Activated T-helper 1 cell treated with anti-CD3 and anti-CD28 coated beads, Interleukin-12 subunit alpha, Interleukin-12 subunit beta, Interleukin-2, Interleukin-4 antibody, amounts not matched to agents 30 ng/mL and 10 ng/mL and 1 ng/mL, durations not matched to agents 14 hours and 24 hours and 36 hours (primary cell): ENCODE measurements around the gene ELAC2. TPM values are rescaled to one million over a fixed set of nuclear protein-coding genes. Genes with fewer than 3 reads are reported as not detected.
A peak's percentile ranks its signal among the peaks of the same experiment; 100 is the strongest.

Experiments used
- DNase-seq: peaks from one replicate; pipeline ENCODE4 v3.0.0; 2021; ENCODE audit warnings: low spot score
- H3K27ac Mint-ChIP-seq: one replicate; pipeline ENCODE4 v1.8.0; 2021; ENCODE audit warnings: mild to moderate bottlenecking, mixed read lengths
- H3K27me3 Mint-ChIP-seq: one replicate; pipeline ENCODE4 v1.8.0; 2022; ENCODE audit warnings: mild to moderate bottlenecking, moderate library complexity, mixed read lengths; ENCODE audit not compliant: insufficient read depth
- H3K36me3 Mint-ChIP-seq: one replicate; pipeline ENCODE4 v1.8.0; 2021; ENCODE audit warnings: low read depth, mixed read lengths
- H3K4me1 Mint-ChIP-seq: one replicate; pipeline ENCODE4 v1.8.0; 2021; ENCODE audit warnings: low read depth, mixed read lengths
- H3K4me3 Mint-ChIP-seq: one replicate; pipeline ENCODE4 v1.8.0; 2021; ENCODE audit warnings: mild to moderate bottlenecking, moderate library complexity, mixed read lengths
- H3K9me3 Mint-ChIP-seq: one replicate; pipeline ENCODE4 v1.8.0; 2021; ENCODE audit warnings: mixed read lengths
- intact Hi-C: fragments of 100-400 bp; cut with micrococcal nuclease; formaldehyde crosslinking; loops from one replicate; pipeline ENCODE4 v1.15.1; 2024
- total RNA-seq: library from RNA; stranded (reverse); gene quantifications from 2 replicates; pipeline ENCODE4 v1.2.3, GENCODE V29; 2022

The ELAC2 gene
- total RNA-seq, 1 donor from 2014 or later: 98.7 TPM

DNA sequence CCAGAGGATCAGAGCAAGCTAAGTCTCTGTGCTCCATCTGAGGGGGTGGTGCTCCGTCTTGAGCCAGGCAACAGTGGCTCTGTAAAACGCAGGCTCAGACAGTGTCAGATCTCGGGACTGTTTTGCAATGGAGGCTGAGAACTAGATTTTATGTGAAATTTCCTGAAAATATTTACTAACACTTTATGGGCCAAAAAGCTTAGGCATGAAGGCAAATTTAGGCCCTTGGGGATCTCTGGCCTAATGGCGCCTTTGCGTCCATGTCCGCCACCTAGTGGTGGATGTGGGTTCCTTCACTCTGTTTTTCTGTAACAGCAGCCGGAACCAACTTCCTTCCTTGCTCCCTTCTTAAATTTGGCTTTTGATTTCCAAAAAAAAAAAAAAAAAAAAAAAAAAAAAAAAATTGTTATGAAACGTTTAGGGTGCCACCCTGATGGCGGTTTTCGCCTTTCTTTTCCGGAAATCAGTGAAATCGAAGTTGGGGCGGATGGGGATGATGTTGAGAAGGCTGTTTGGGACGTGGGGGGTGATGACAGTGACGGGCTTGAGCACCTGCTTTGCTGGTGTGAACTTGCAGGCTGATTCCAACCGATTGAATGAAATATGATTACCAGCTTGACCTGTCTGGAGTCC lies 14.0 kb upstream of the ELAC2 start:
- peaks cover 2% of the 10 kb centered on the region for H3K9me3 Mint-ChIP-seq
- H3K27ac Mint-ChIP-seq: no peak overlapping the region
- H3K4me3 Mint-ChIP-seq: no peak overlapping the region
- H3K4me1 Mint-ChIP-seq: peaks cover 9% of the 10 kb centered on the region
- DNase-seq: peak; percentile 15
- intact Hi-C loops: loop anchor here (2.0 to 5.0 kb wide), 2 partner anchors 851 to 1895 kb away; no protein-coding TSS in a partner anchor
- no peaks in the 10 kb centered on the region for H3K27me3 Mint-ChIP-seq
- H3K36me3 Mint-ChIP-seq: no peaks in the 10 kb centered on the region

- H3K27me3 Mint-ChIP-seq: no peaks in the 10 kb centered on the region
- peaks cover 9% of the 10 kb centered on the region for H3K4me1 Mint-ChIP-seq
- no peaks in the 10 kb centered on the region for H3K9me3 Mint-ChIP-seq
- no peak overlapping the region for H3K27ac Mint-ChIP-seq
- H3K36me3 Mint-ChIP-seq: no peaks in the 10 kb centered on the region
- peak; percentile 33 for DNase-seq
- intact Hi-C loops: loop anchor here (5.0 kb wide), 1 partner anchor 1897 kb away; no protein-coding TSS in a partner anchor
- H3K4me3 Mint-ChIP-seq: no peak overlapping the region
Observed at GRCh38 chr17:13030459-13031300, 12.9 kb upstream of the ELAC2 start.

- Mint-ChIP-seq H3K4me1 (peaks cover 9% of the 10 kb centered on the region), H3K9me3 (no peaks in the 10 kb centered on the region), H3K27me3 (peaks cover 2% of the 10 kb centered on the region), H3K27ac (no peak overlapping the region), H3K4me3 (no peak overlapping the region), H3K36me3 (no peaks in the 10 kb centered on the region)
- no peak for DNase-seq
- intact Hi-C loops: loop anchor here (5.0 kb wide), 1 partner anchor 1897 kb away; no protein-coding TSS in a partner anchor
Observed at GRCh38 chr17:13030056-13030455, 12.2 kb upstream of the ELAC2 start.

GRCh38 chr17:13029340-13029739 lies 11.5 kb upstream of the ELAC2 start:
- Mint-ChIP-seq H3K27me3 (peaks cover 2% of the 10 kb centered on the region), H3K27ac (no peak overlapping the region), H3K9me3 (no peaks in the 10 kb centered on the region), H3K36me3 (no peaks in the 10 kb centered on the region), H3K4me3 (no peak overlapping the region), H3K4me1 (peaks cover 16% of the 10 kb centered on the region)
- intact Hi-C loops: no loop called here
- no peak for DNase-seq

DNA sequence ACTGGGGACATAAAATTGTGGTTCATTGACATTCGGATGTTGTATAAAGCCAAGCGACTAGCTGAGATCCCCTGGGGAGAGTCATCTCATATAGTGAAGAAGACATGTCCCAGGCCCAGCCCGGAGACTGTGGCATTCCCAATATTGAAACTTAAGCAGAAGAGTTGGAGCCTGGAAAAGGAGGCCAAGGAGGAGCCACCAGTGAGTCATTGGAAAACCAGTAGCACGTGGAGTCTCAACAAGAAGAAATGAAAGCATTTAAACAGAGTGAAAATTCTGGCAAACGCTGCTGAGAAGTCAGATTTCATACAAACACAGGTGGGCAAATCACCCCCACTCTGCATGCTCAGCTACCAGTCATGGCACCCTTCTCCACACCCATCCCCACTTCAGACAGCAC lies 9.4 kb upstream of the ELAC2 start:
- intact Hi-C loops: no loop called here
- no peak for DNase-seq

GRCh38 chr17:13025687-13026086 lies 7.9 kb upstream of the ELAC2 start:
- Mint-ChIP-seq H3K9me3 (no peaks in the 10 kb centered on the region), H3K36me3 (no peaks in the 10 kb centered on the region), H3K4me3 (no peak overlapping the region), H3K27me3 (peaks cover 2% of the 10 kb centered on the region), H3K27ac (no peak overlapping the region), H3K4me1 (peaks cover 12% of the 10 kb centered on the region)
- intact Hi-C loops: no loop called here
- no peak for DNase-seq

More for the DNA sequence above, 9.4 kb upstream of the ELAC2 start:
- Mint-ChIP-seq H3K27ac (no peak overlapping the region), H3K4me1 (peaks cover 20% of the 10 kb centered on the region), H3K9me3 (no peaks in the 10 kb centered on the region), H3K36me3 (no peaks in the 10 kb centered on the region), H3K27me3 (peaks cover 2% of the 10 kb centered on the region), H3K4me3 (no peak overlapping the region)

DNA sequence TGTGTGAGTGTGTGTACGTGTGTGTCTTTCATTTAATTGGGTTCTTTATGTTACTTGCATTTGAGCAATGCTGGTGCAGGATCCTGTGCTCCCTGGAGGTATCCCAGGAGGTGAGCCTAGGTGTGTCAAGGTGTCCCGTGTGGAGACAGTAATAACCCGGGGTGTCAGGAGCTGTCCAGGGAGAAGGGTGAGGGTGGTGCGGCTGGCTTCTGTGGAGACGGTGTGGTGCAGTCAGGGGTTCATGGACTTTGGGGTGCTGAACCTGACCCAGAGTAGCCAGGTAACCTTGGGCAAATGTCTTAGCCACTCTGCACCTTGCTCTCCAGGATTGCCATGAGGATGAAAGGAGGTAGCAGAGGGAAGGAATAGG lies 7.4 kb upstream of the ELAC2 start:
- Mint-ChIP-seq H3K9me3 (no peaks in the 10 kb centered on the region), H3K36me3 (no peaks in the 10 kb centered on the region), H3K4me1 (peaks cover 12% of the 10 kb centered on the region), H3K27ac (no peak overlapping the region), H3K27me3 (peaks cover 2% of the 10 kb centered on the region), H3K4me3 (no peak overlapping the region)
- no peak for DNase-seq
- intact Hi-C loops: no loop called here

DNA sequence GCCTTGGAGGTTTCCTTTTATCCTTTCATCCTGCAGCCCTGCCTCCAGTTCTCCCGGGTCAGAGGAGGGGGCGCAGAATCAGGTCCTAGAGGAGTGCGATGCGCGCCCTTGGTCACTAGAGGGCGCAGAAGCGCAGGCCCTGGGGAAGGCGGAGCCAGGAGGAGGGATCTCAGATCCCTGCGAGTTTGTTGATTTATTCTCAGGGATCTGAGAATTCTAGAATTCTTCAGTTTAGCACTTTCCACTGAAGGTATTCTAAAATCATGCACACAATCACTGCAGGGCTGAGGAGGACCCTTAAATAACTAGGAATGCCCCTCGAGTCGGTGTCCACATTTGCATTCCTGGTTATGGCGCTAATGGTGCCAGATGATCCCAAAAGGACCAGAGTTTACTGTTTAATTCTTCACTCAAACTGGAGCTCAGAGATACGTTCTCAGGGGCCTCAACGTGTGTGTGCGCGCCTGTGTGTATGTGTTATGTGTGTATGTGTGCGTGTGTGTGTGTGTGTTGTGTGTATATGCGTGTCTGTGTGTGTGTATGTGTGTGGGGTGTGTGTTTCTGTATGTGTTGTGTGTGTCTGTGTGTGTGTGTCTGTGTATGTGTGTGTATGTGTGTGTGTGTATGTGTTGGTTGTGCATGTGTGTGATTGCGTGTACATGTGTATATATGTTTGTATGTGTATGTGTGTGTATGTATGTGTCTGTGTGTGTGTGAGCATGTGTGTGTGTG lies 6.9 kb upstream of the ELAC2 start:
- H3K36me3 Mint-ChIP-seq: no peaks in the 10 kb centered on the region
- no peaks in the 10 kb centered on the region for H3K9me3 Mint-ChIP-seq
- H3K4me3 Mint-ChIP-seq: no peak overlapping the region
- peak; percentile 55 for DNase-seq
- no peak overlapping the region for H3K27ac Mint-ChIP-seq
- H3K4me1 Mint-ChIP-seq: peaks cover 12% of the 10 kb centered on the region
- peaks cover 2% of the 10 kb centered on the region for H3K27me3 Mint-ChIP-seq
- intact Hi-C loops: no loop called here

DNA sequence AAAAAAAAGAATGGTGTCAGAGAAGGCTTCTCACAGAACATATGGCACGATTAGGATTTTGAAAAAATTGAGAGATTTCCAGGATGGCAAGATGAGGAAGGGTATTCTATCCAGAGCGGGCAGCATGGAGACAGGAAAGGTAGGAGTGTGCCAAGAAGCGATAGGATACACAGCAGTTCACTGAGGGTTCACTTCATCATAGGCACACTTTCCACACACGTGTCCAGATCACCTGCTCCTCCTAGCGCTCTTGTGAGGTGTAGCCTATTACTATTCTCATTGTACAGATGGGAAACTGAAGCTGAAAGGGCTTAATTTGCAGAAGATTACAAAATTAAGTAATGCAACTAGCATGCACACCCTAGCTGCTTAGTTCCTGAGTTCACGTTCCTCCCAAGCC lies 6.2 kb upstream of the ELAC2 start:
- no peak for DNase-seq
- H3K4me3 Mint-ChIP-seq: no peak overlapping the region
- H3K27me3 Mint-ChIP-seq: peaks cover 2% of the 10 kb centered on the region
- H3K9me3 Mint-ChIP-seq: no peaks in the 10 kb centered on the region
- H3K36me3 Mint-ChIP-seq: no peaks in the 10 kb centered on the region
- intact Hi-C loops: no loop called here
- H3K4me1 Mint-ChIP-seq: peaks cover 12% of the 10 kb centered on the region
- H3K27ac Mint-ChIP-seq: no peak overlapping the region

GRCh38 chr17:13016881-13017654 lies 759 bp downstream of the ELAC2 start:
- intact Hi-C loops: no loop called here
- DNase-seq: no peak
- Mint-ChIP-seq H3K27me3 (no peaks in the 10 kb centered on the region), H3K9me3 (no peaks in the 10 kb centered on the region), H3K27ac (peak overlapping the region; percentile 96), H3K36me3 (peaks cover 39% of the 10 kb centered on the region), H3K4me3 (peak overlapping the region; percentile 96), H3K4me1 (peaks cover 42% of the 10 kb centered on the region)

GRCh38 chr17:13014801-13015200 lies 3.0 kb downstream of the ELAC2 start:
- intact Hi-C loops: no loop called here
- peaks cover 50% of the 10 kb centered on the region for H3K36me3 Mint-ChIP-seq
- H3K9me3 Mint-ChIP-seq: no peaks in the 10 kb centered on the region
- peak overlapping the region; percentile 2 for H3K27ac Mint-ChIP-seq
- no peak for DNase-seq
- H3K4me3 Mint-ChIP-seq: peak overlapping the region; percentile 24
- no peaks in the 10 kb centered on the region for H3K27me3 Mint-ChIP-seq
- H3K4me1 Mint-ChIP-seq: peaks cover 42% of the 10 kb centered on the region

- Mint-ChIP-seq H3K27me3 (no peaks in the 10 kb centered on the region), H3K27ac (no peak overlapping the region), H3K9me3 (no peaks in the 10 kb centered on the region), H3K36me3 (peaks cover 50% of the 10 kb centered on the region), H3K4me1 (peaks cover 18% of the 10 kb centered on the region), H3K4me3 (no peak overlapping the region)
- intact Hi-C loops: no loop called here
- DNase-seq: no peak
Observed at GRCh38 chr17:13010959-13011358, 6.9 kb downstream of the ELAC2 start.
